Esophagus squamous epithelium (tissue), 4 donors: ENCODE results near the gene RIOK1.

Experiments used
- POLR2A ChIP-seq, 4 donors: fragments of 450-650 bp; IDR thresholded peaks; one replicate each; pipeline ENCODE4 v1.6.1; 2017; ENCODE audit warnings: antibody characterized with exemption in 4 of 4, mild to moderate bottlenecking in 4 of 4, moderate library complexity in 3 of 4
- TF ChIP-seq, protein P1 (sequence below), 6 experiments: fragments of 450-650 bp in 4 of 6; fragments of 200-600 bp in 2 of 6; sonication (generic) in 2 of 6; IDR thresholded peaks; one replicate each; pipeline ENCODE4 v1.5.1; 2016 to 2019; ENCODE audit warnings: antibody characterized with exemption in 6 of 6, mild to moderate bottlenecking in 4 of 6, moderate library complexity in 4 of 6

DNA sequence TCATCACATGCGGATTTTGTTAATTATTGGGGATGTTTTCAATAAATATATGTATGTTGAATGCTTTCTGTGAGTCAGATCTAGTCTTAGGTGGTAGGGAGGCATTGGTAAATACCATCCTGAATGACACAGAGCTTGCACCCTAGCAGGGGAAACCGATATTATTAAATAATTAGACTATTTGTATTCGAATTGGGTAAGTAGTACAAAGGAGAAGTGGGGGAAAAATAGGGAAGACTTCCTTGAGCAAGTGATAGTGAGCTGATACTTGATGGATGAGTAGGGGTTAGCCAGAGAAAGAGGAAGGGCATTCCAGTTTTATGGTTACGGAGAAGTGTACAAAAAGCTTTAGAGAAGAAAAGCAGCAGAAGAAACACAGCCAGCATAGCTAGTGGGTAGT lies 1.5 kb downstream of the RIOK1 start:
- TF ChIP-seq POLR2A (IDR thresholded peaks at IDR 0.05), result no peak
- TF ChIP-seq, protein P1, sequence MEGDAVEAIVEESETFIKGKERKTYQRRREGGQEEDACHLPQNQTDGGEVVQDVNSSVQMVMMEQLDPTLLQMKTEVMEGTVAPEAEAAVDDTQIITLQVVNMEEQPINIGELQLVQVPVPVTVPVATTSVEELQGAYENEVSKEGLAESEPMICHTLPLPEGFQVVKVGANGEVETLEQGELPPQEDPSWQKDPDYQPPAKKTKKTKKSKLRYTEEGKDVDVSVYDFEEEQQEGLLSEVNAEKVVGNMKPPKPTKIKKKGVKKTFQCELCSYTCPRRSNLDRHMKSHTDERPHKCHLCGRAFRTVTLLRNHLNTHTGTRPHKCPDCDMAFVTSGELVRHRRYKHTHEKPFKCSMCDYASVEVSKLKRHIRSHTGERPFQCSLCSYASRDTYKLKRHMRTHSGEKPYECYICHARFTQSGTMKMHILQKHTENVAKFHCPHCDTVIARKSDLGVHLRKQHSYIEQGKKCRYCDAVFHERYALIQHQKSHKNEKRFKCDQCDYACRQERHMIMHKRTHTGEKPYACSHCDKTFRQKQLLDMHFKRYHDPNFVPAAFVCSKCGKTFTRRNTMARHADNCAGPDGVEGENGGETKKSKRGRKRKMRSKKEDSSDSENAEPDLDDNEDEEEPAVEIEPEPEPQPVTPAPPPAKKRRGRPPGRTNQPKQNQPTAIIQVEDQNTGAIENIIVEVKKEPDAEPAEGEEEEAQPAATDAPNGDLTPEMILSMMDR (IDR thresholded peaks at IDR 0.05), result no peak
